Diencephalon (tissue), 1 donor: ENCODE data around the gene GPR18. TPM values are rescaled to one million over a fixed set of nuclear protein-coding genes. Genes with fewer than 3 reads are reported as not detected.

Experiments
- small RNA-seq: library from RNA; depleted of rRNA; stranded (forward); fragments of <200 nt; gene quantifications from one replicate; pipeline ENCODE3, GENCODE V24; 2014
- total RNA-seq: library from RNA; depleted of rRNA; stranded (reverse); fragments of >200 nt; gene quantifications from one replicate; pipeline ENCODE4 v1.2.3, GENCODE V29; 2014

GPR18 gene
- not detected for total RNA-seq

GRCh38 chr13:99258210-99258860 is at the start of gene GPR18:
Gene GPR18, minus strand, starts transcription at chr13:99258379. Its CDS starts 2,507 bp downstream, at chr13:99255872.

GRCh38 chr13:99307247-99307646 is 49.1 kb upstream of the GPR18 start, which contains the start of gene GPR183:
Gene GPR183, minus strand, starts transcription at chr13:99307399. Its CDS starts 11,254 bp downstream, at chr13:99296145.

Small RNA genes lying within 50 kb of the gene (small RNA-seq; reads per million reads assigned to genes)
- gene RN7SKP9 = 0.13 reads per million

Other genes with a start within 250 kb of the GPR18 start
- gene UBAC2, start 57.5 kb downstream of the GPR18 start, total RNA-seq = 35.8 TPM
- gene GPR183, start 49.0 kb upstream of the GPR18 start, total RNA-seq = 3.2 TPM
- 130 TPM for gene TM9SF2, start 243.1 kb upstream of the GPR18 start, total RNA-seq